Upper lobe of right lung (tissue), 1 donor: ENCODE data around the gene WDR75. TPM values are rescaled to one million over a fixed set of nuclear protein-coding genes. Genes with fewer than 3 reads are reported as not detected.
A peak's percentile ranks its signal among the peaks of the same experiment; 100 is the strongest.

Source experiments
- ATAC-seq: fragments of 200-7000 bp; cut with Tn5 transposase; one replicate; pipeline ENCODE4 v1.9.1; 2020; ENCODE audit warnings: mild to moderate bottlenecking, moderate library complexity
- DNase-seq: peaks from one replicate; pipeline ENCODE4 v3.0.0-alpha.2; 2020
- H3K27ac ChIP-seq: fragments of 200-600 bp; one replicate; pipeline ENCODE4 v1.8.0; 2022
- H3K27me3 ChIP-seq: fragments of 200-600 bp; one replicate; pipeline ENCODE4 v1.8.0; 2022; ENCODE audit warnings: mild to moderate bottlenecking
- H3K36me3 ChIP-seq: fragments of 200-600 bp; one replicate; pipeline ENCODE4 v1.8.0; 2022
- H3K4me1 ChIP-seq: fragments of 200-600 bp; one replicate; pipeline ENCODE4 v1.8.0; 2022
- H3K4me3 ChIP-seq: fragments of 200-600 bp; one replicate; pipeline ENCODE4 v1.8.0; 2022; ENCODE audit warnings: mild to moderate bottlenecking
- H3K9me3 ChIP-seq: fragments of 200-600 bp; one replicate; pipeline ENCODE4 v1.8.0; 2022
- intact Hi-C: fragments of 100-400 bp; cut with DNase I; formaldehyde crosslinking; loops from one replicate; pipeline ENCODE4 v1.11.0; 2022
- total RNA-seq: library from RNA; stranded (reverse); fragmentation: NEBNext Ultra II Directional; extraction: Animal tissue kit (Norgen Biotek cat#: 25700); gene quantifications from one replicate; pipeline ENCODE4 v1.2.1, GENCODE V29; 2021
- TF ChIP-seq, protein P1 (sequence below): fragments of 200-600 bp; IDR thresholded peaks from one replicate; pipeline ENCODE4 v1.8.0; 2022; ENCODE audit warnings: antibody characterized with exemption
- donor health status: DM: no; HTN: yes; CAD: no; lungs with severe emphysema.

Gene WDR75
- total RNA-seq, 1 donor from 2014 or later: 23.4 TPM

DNA sequence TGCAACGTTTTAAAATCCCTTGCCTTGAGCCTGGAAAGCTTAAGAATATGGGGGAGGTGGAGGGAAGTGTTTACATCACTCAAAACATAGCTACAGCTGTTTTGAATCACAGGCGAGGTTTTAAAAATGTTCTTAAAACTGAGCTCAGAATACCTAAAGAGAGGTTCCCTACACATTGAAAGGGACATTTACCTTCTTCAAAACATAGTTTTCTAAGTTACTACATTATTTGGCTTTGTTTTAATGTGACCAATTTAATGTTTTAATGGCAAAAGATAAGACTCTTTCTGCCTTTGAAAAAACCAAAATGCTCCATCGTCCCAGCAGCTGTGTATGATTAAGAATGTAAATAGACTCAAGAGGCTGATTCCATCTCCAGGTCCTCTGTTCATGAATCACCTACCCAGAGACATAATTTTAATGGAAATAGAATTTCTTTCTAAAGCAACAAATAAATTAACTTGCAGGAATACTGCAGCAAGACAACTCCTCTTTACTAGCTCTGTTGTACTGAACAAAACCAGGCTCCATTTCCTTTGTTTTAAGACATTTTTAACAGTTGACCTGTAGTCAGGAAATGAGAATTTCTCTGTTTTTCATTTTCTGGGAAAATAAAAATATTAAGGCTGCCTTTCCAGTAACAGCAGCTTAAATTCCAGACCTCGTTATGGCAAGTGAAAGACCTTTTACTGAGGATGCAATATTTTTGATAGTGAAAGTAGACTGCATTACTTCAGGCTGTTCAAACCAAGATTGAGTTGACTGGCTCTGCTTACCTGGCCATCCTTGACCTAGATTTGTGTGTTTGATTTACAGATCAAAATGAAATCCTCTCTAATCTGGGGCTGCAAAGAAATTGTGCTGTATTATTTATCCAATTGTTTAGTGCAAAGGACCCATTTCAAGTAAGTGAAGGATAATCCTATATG, 33.7 kb upstream of the WDR75 start:
- Histone ChIP-seq H3K27ac (peak overlapping the region; percentile 28), H3K9me3 (no peaks in the 10 kb centered on the region), H3K4me3 (no peak overlapping the region), H3K4me1 (no peaks in the 10 kb centered on the region), H3K36me3 (no peaks in the 10 kb centered on the region), H3K27me3 (no peaks in the 10 kb centered on the region)
- intact Hi-C loops: no loop called here
- no peak for ATAC-seq
- DNase-seq: no peak
- TF ChIP-seq, protein P1, sequence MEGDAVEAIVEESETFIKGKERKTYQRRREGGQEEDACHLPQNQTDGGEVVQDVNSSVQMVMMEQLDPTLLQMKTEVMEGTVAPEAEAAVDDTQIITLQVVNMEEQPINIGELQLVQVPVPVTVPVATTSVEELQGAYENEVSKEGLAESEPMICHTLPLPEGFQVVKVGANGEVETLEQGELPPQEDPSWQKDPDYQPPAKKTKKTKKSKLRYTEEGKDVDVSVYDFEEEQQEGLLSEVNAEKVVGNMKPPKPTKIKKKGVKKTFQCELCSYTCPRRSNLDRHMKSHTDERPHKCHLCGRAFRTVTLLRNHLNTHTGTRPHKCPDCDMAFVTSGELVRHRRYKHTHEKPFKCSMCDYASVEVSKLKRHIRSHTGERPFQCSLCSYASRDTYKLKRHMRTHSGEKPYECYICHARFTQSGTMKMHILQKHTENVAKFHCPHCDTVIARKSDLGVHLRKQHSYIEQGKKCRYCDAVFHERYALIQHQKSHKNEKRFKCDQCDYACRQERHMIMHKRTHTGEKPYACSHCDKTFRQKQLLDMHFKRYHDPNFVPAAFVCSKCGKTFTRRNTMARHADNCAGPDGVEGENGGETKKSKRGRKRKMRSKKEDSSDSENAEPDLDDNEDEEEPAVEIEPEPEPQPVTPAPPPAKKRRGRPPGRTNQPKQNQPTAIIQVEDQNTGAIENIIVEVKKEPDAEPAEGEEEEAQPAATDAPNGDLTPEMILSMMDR: no peak

DNA sequence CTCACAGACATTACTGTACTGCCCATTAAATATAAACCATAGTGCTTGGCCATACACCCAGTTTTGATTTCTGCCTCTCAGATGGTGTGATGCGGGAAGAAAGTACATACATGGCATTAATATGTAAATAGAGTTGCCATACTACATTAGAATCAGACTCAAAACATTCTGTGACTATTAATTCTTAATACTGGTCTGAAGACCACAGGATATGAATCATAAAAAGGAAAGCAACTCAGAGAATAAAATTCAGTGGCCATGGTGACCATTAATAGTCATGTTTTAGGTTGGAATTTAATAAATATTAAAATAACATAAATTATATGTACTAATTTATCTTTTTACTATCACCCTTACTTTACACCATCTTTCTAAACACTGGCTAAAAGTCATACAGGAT, 33.0 kb upstream of the WDR75 start:
- DNase-seq: no peak
- intact Hi-C loops: no loop called here

DNA sequence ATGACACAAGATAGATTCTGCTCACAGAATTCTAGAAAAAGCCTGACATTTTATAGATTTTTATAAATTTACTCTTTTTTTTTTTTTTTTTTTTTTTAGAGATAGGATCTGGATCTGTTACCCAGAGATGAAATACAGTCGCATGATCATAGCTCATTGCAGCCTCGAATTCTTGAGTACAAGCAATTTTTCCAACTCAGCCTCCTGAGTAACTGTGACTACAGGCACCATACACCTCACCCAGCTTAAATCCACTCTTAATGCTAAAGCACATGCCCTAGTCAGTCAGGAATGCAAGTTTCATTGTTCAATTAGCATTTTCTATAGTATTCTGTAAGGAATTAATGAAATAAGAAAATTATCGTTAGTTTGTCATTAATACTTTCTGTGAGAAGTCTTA, 32.1 kb upstream of the WDR75 start:
- H3K27ac ChIP-seq: no peak overlapping the region
- H3K4me1 ChIP-seq: no peaks in the 10 kb centered on the region
- intact Hi-C loops: no loop called here
- no peak overlapping the region for H3K4me3 ChIP-seq
- H3K27me3 ChIP-seq: no peaks in the 10 kb centered on the region
- no peak for DNase-seq
- H3K36me3 ChIP-seq: no peaks in the 10 kb centered on the region
- H3K9me3 ChIP-seq: no peaks in the 10 kb centered on the region
- TF ChIP-seq, protein P1: no peak
- no peak for ATAC-seq

More for the DNA sequence above, 33.0 kb upstream of the WDR75 start:
- peak overlapping the region; percentile 28 for H3K27ac ChIP-seq
- no peaks in the 10 kb centered on the region for H3K9me3 ChIP-seq
- TF ChIP-seq, protein P1: no peak
- no peaks in the 10 kb centered on the region for H3K27me3 ChIP-seq
- H3K4me1 ChIP-seq: no peaks in the 10 kb centered on the region
- ATAC-seq: no peak
- H3K4me3 ChIP-seq: no peak overlapping the region
- no peaks in the 10 kb centered on the region for H3K36me3 ChIP-seq

DNA sequence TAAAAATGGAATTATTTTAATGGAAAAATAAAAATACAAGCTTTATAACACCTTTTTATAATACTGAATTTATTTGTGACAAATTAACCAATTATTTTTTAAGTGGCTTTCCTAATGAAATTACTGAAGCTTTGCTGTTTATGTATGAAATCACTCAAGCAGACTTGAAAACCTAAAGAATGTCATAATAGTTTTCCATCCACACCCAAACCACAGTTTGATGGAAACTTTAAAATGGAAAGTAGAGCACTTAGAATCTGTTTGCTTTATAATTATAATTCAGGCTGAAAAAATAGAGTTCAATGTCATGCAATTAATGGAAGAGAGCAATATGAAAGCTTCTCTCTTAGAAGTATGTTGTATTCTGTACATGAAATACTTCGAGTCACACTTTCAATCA, 31.6 kb upstream of the WDR75 start:
- H3K4me1 ChIP-seq: no peaks in the 10 kb centered on the region
- no peaks in the 10 kb centered on the region for H3K36me3 ChIP-seq
- no peaks in the 10 kb centered on the region for H3K27me3 ChIP-seq
- TF ChIP-seq, protein P1: no peak
- ATAC-seq (no peak), DNase-seq (no peak)
- H3K27ac ChIP-seq: no peak overlapping the region
- H3K9me3 ChIP-seq: no peaks in the 10 kb centered on the region
- no peak overlapping the region for H3K4me3 ChIP-seq
- intact Hi-C loops: loop anchor here (10.0 kb wide), 1 partner anchor 895 kb away; no protein-coding TSS in a partner anchor

DNA sequence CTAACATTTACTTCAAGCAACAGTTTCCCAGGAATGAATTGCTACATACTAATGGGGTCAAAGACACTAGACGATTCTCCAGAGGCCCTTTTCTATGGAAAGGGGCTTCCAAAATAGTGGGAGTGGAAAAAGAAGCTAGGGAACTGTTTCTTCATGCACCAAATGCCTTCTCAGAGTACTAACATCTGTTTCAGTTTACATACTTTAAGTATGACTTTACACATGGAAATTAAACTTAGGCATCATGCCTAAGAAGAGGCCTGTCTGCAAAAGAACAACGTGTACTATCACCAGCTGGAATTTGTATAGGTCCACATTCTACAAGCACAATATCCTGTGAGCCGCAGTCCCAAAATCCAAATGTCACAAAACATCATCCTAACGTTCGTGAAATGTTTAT, 29.4 kb upstream of the WDR75 start:
- peak overlapping the region; percentile 40 for H3K27ac ChIP-seq
- H3K4me3 ChIP-seq: no peak overlapping the region
- no peak for DNase-seq
- intact Hi-C loops: loop anchor here (10.0 kb wide), 1 partner anchor 897 kb away; no protein-coding TSS in a partner anchor
- H3K4me1 ChIP-seq: no peaks in the 10 kb centered on the region
- no peaks in the 10 kb centered on the region for H3K9me3 ChIP-seq
- ATAC-seq: peak; percentile 36
- no peaks in the 10 kb centered on the region for H3K36me3 ChIP-seq
- TF ChIP-seq, protein P1: no peak
- H3K27me3 ChIP-seq: no peaks in the 10 kb centered on the region
